NCI-H1417 treated with DMSO at 0.1 percent for 48 hours (cell line): ENCODE results near the gene U2AF1L4.
"Not testable (repeated sequence)": the region's sequence is repeated elsewhere in the genome, so short reads cannot be mapped to it uniquely, and the experiment has no call there.

Experiments
- DNase-seq: peaks from one replicate; lab custom pipeline; 2025; lab: John Stamatoyannopoulos, UW

Gene U2AF1L4

DNA sequence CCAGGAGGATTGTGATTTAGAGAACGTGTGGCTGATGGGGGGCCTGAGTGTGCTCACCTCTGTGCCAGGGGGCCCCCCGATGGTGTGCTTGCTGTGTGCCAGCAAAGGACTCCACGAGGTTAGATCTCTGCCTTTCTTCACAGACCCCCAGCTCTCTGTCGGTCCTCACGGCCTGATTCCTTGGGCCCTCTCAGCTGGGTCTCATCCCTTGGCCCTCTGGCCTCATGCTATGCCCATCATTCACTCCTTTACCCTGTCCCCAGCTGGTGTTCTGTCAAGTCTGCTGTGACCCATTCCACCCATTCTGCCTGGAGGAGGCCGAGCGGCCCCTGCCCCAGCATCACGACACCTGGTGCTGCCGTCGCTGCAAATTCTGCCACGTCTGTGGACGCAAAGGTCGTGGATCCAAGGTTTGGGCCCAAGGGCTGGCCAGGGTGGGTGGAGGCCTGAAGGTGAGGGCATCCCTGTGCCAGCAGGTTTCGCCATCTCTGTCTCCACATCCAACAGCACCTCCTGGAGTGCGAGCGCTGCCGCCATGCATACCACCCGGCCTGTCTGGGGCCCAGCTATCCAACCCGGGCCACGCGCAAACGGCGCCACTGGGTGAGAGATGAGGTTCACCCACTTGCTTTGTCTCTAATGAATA lies 19.9 kb downstream of the U2AF1L4 start:
- DNase-seq: no peak

- no peak for DNase-seq
Observed at GRCh38 chr19:35724560-35724959, 20.7 kb downstream of the U2AF1L4 start.

DNA sequence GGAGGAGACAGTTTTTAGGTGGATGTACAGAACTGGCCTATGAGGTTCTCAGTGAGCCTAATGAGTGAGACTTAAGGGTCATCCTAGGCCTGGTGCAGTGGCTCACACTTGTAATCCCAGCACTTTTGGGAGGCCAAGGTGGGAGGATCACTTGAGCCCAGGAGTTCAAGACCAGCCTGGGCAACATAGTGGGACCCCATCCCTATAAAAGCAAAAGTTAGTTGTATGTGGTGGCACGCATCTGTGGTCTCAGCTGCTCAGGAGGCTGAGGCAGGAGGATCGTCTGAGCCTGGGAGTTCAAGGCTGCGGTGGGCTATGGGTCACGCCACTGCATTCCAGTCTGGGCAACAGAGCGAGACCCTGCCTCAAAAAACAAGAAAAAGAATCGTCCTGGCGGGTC lies 21.1 kb downstream of the U2AF1L4 start:
- DNase-seq: not testable (repeated sequence)

DNA sequence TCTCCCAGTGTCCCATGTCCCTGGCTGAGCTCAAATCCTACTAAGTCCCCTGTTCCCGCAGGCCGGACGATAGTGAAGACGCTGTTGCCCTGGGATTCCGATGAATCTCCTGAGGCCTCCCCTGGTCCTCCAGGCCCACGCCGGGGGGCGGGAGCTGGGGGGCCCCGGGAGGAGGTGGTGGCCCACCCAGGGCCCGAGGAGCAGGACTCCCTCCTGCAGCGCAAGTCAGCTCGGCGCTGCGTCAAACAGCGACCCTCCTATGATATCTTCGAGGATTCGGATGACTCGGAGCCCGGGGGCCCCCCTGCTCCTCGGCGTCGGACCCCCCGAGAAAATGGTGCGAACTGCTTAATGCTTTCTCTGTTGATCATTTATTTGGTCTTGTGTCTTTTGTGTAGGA lies 21.5 kb downstream of the U2AF1L4 start:
- no peak for DNase-seq

GRCh38 chr19:35722897-35723296 lies 22.3 kb downstream of the U2AF1L4 start:
- DNase-seq: no peak

- DNase-seq: no peak
Observed at GRCh38 chr19:35722461-35722860, 22.8 kb downstream of the U2AF1L4 start.

DNA sequence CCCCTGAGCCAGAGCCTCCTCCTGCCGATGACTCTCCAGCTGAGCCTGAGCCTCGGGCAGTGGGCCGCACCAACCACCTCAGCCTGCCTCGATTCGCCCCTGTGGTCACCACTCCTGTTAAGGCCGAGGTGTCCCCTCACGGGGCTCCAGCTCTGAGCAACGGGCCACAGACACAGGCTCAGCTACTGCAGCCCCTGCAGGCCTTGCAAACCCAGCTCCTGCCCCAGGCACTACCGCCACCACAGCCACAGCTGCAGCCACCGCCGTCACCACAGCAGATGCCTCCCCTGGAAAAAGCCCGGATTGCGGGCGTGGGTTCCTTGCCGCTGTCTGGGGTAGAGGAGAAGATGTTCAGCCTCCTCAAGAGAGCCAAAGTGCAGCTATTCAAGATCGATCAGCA lies 23.8 kb downstream of the U2AF1L4 start:
- no peak for DNase-seq

DNA sequence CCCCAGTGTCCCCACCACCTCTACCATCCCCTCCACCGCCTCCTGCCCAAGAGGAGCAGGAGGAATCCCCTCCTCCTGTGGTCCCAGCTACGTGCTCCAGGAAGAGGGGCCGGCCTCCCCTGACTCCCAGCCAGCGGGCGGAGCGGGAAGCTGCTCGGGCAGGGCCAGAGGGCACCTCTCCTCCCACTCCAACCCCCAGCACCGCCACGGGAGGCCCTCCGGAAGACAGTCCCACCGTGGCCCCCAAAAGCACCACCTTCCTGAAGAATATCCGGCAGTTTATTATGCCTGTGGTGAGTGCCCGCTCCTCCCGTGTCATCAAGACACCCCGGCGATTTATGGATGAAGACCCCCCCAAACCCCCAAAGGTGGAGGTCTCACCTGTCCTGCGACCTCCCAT lies 24.6 kb downstream of the U2AF1L4 start:
- no peak for DNase-seq

DNA sequence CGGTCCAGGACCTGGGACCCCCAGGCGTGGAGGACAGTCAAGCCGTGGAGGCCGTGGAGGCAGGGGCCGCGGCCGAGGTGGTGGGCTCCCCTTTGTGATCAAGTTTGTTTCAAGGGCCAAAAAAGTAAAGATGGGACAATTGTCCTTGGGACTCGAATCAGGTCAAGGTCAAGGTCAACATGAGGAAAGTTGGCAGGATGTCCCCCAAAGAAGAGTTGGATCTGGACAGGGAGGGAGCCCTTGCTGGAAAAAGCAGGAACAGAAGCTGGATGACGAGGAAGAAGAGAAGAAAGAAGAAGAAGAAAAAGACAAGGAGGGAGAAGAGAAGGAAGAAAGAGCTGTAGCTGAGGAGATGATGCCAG lies 25.1 kb downstream of the U2AF1L4 start:
- no peak for DNase-seq

- no peak for DNase-seq
Observed at GRCh38 chr19:35719402-35720162, 25.6 kb downstream of the U2AF1L4 start.

GRCh38 chr19:35718345-35719041 lies 26.7 kb downstream of the U2AF1L4 start:
- no peak for DNase-seq

DNA sequence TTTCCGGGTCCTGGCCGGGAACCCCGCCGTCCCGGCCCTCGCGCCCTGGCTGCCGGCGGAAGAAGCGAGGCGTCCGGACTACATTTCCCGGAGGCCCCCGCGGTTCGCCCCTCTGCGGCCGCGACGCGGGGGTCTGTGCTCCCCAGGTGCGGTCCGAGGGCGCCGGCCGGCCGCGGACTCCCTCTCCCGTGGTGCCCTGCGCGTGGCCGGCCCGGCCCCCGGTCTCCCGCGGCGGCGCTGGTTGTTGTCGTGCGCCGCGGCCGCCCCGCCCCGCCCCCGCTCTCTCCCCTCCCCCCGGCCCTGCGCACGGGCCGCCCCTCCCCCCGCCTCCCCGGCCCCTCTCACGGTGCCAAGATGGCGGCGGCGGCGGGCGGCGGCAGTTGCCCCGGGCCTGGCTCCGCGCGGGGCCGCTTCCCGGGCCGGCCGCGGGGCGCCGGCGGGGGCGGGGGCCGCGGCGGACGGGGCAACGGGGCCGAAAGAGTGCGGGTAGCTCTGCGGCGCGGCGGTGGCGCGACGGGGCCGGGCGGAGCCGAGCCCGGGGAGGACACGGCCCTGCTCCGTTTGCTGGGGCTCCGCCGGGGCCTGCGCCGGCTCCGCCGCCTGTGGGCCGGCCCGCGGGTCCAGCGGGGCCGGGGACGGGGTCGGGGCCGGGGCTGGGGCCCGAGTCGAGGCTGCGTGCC lies 27.4 kb downstream of the U2AF1L4 start, which contains the start of gene KMT2B:
Gene KMT2B, plus strand, starts transcription at position 339 of the 680 bp plus-strand sequence. Its CDS starts 16 bp downstream, at position 355.
- peak; percentile 81 for DNase-seq

GRCh38 chr19:35716801-35717664 lies 28.2 kb downstream of the U2AF1L4 start:
- DNase-seq: peak; percentile 81

DNA sequence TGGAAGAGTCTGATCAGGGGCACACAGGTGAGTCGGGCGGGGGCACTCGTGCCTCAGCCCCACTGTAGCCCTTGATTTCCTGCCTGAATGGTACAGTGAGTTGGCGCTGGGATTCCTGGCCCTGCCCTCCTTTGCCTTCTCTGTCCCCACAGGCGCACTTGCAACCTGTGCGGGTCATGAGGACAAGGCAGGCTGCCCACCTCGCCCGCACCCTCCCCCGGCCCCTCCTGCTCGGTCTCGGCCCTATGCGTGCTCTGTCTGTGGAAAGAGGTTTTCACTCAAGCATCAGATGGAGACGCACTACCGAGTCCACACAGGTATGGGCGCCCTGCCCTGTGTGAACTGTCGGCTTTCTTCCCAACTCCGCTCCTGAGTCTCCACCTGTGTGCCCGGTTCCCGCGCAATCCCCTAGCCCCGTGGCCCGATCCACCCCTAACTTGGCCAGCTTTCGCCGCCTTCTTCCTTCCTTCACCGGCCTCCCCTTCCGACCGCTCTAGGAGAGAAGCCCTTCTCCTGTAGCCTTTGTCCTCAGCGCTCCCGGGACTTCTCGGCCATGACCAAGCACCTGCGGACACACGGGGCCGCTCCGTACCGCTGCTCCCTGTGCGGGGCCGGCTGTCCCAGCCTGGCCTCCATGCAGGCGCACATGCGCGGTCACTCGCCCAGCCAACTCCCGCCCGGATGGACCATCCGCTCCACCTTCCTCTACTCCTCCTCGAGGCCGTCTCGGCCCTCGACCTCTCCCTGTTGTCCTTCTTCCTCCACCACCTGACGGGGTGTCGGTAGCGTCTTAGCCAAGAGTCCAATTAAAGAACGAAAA lies 29.0 kb downstream of the U2AF1L4 start:
- DNase-seq: no peak

DNA sequence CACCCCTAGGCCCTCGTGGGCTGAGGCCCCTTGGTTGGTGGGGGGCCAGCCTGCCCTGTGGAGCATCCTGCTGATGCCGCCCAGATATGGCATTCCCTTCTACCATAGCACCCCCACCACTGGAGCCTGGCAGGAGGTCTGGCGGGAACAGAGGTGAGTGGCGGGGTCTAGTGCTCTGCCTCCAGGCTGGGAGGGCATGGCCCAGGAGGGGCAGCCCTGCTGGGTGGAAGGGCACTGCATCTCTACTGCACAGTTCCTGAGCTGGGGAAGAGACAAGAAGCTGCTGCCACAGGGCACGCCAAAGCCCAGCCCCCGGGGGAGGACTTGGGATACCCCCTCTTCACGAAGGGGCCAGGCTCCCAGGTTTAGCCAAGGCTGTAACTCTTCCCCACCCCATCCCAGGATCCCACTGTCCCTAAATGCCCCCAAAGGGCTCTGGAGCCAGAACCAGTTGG lies 29.8 kb downstream of the U2AF1L4 start:
- no peak for DNase-seq

GRCh38 chr19:35714601-35715354 lies 30.4 kb downstream of the U2AF1L4 start:
- DNase-seq: no peak

DNA sequence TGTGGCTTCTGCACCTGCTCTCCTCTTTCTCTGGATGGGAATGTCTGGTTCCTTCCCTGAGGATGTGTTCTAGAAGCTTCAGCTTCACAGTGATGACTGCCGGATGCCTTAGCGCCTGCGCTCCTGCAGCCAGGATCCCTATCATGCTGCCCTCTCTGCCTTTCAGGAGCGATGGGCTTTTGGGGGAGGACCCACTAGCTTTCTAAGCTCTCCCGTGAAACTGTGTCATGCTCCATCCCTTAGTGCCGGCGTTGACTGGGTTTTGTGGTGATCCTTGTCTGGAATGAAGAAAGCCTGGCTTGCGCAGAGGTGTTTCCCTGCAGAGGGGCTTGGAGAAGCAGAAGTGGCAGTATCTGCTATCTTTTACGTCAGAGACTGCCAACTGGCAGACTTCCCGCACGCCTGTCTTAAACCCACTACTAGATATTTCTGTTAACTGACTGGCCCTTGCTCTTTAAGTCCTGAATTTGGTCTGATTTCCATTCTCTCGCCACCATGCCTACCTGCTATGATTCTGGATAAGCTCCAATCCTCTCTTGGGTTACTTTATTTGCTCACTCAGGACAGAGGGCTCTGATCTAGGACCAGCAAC lies 31.2 kb downstream of the U2AF1L4 start:
- DNase-seq: no peak

DNA sequence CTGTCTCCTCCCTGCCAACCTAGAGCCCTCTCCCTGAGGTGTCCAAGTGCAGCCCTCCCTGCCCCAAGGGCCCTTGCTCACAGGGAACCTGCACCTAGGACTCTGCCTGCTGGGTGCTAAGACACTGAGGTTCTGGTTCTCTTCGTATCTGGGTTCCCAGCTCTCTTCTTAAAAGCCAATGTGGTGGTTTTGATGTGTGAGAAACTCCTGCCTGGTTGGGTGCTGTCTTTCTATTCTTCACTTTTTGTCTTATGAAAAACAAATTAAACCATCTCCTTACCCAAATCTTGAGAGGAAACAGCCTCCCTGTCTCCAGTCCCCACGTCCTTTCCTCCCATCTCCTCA lies 31.7 kb downstream of the U2AF1L4 start:
- DNase-seq: no peak
